GM21390 (cell line): ENCODE measurements around the gene CIART.
A peak's percentile ranks its signal among the peaks of the same experiment; 100 is the strongest.

Experiments used
- ATAC-seq: cut with Tn5 transposase; IDR thresholded peaks from one replicate; pipeline ENCODE4 v1.9.1; 2021; ENCODE audit not compliant: unreplicated experiment

CIART gene

GRCh38 chr1:150259758-150260669, 22.3 kb upstream of the CIART start:
- no peak for ATAC-seq

GRCh38 chr1:150261367-150261766, 21.0 kb upstream of the CIART start:
- no peak for ATAC-seq

- no peak for ATAC-seq
These were observed 19.7 kb upstream of the CIART start for GRCh38 chr1:150262388-150263320.

GRCh38 chr1:150263549-150263948, 18.8 kb upstream of the CIART start:
- ATAC-seq = no peak

GRCh38 chr1:150267896-150268295, 14.5 kb upstream of the CIART start:
- no peak for ATAC-seq

GRCh38 chr1:150268340-150268704, 14.0 kb upstream of the CIART start:
- ATAC-seq = peak; percentile 25

GRCh38 chr1:150268705-150269403, 13.5 kb upstream of the CIART start, which contains the start of gene APH1A:
Gene APH1A, minus strand, starts transcription at chr1:150269016. Its CDS starts 206 bp downstream, at chr1:150268810.
- ATAC-seq = peak; percentile 85

- no peak for ATAC-seq
These were observed 12.9 kb upstream of the CIART start for GRCh38 chr1:150269451-150269850.

- ATAC-seq = no peak
These were observed 10.9 kb upstream of the CIART start for GRCh38 chr1:150271291-150271959.

GRCh38 chr1:150273311-150273710, 9.0 kb upstream of the CIART start:
- ATAC-seq = no peak

- ATAC-seq = no peak
These were observed 2.1 kb upstream of the CIART start for GRCh38 chr1:150280138-150280707.

GRCh38 chr1:150281221-150281757, 1.1 kb upstream of the CIART start:
- no peak for ATAC-seq

GRCh38 chr1:150282558-150282958, 204 bp downstream of the CIART start:
- no peak for ATAC-seq

- ATAC-seq = no peak
These were observed 906 bp downstream of the CIART start for GRCh38 chr1:150283260-150283659.

- no peak for ATAC-seq
These were observed 6.0 kb downstream of the CIART start for GRCh38 chr1:150288382-150288781.

GRCh38 chr1:150288822-150289221, 6.5 kb downstream of the CIART start:
- no peak for ATAC-seq

GRCh38 chr1:150293433-150294253, 11.3 kb downstream of the CIART start, which contains the start of gene MRPS21:
Gene MRPS21, plus strand, starts transcription at chr1:150293861. Its CDS starts 506 bp downstream, at chr1:150294367.
- peak; percentile 96 for ATAC-seq

GRCh38 chr1:150295476-150295875, 13.1 kb downstream of the CIART start:
- ATAC-seq = no peak

GRCh38 chr1:150299716-150300115, 17.4 kb downstream of the CIART start:
- no peak for ATAC-seq
